H1 (cell line): Measurements from ENCODE around the gene BACE2. TPM values are rescaled to one million over a fixed set of nuclear protein-coding genes. Genes with fewer than 3 reads are reported as not detected.

ENCODE experiments used
- CTCF ChIA-PET: fragments of 300-600 bp; sonication (Branson Sonifier 250); formaldehyde crosslinking; loops from one replicate; lab custom pipeline; 2021; ENCODE audit not compliant: partially characterized antibody; lab: Charles Lee
- POLR2A ChIA-PET: fragments of 300-600 bp; sonication (Branson Sonifier 250); formaldehyde crosslinking; loops from one replicate; lab custom pipeline; 2021; ENCODE audit warnings: inconsistent platforms; ENCODE audit not compliant: partially characterized antibody; lab: Charles Lee
- DNase-seq, 2 experiments: peaks; one replicate each; pipeline versions ENCODE4 v3.0.0 to v3.0.0-alpha.2; 2010 to 2022; ENCODE audit warnings: low spot score in 2 of 2, low read depth in 1 of 2, mixed read lengths in 1 of 2
- FAIRE-seq: peaks from 2 replicates; lab custom pipeline; 2011; peaks lifted over from hg19 to GRCh38; lab: Jason Lieb, UNC
- H2AFZ ChIP-seq: 2 replicates; pipeline ENCODE4 v1.8.1; 2012; ENCODE audit warnings: low read length, inconsistent platforms
- H2AK5ac ChIP-seq: 2 replicates; pipeline ENCODE4 v1.6.1; 2013; ENCODE audit warnings: low read depth, low read length
- H2BK120ac ChIP-seq: replicated peaks from 2 replicates; pipeline ENCODE3; 2013; ENCODE audit warnings: low read depth, low read length, inconsistent platforms
- H2BK12ac ChIP-seq: 2 replicates; pipeline ENCODE4 v1.6.1; 2013; ENCODE audit warnings: low read depth, low read length
- H2BK15ac ChIP-seq: 2 replicates; pipeline ENCODE4 v1.6.1; 2013; ENCODE audit warnings: low read length
- H2BK20ac ChIP-seq: 2 replicates; pipeline ENCODE4 v1.6.1; 2013; ENCODE audit warnings: low read length
- H2BK5ac ChIP-seq: 2 replicates; pipeline ENCODE4 v1.6.1; 2013; ENCODE audit warnings: low read depth, low read length
- H3K14ac ChIP-seq: 2 replicates; pipeline ENCODE4 v1.6.1; 2013; ENCODE audit warnings: inconsistent platforms; ENCODE audit not compliant: insufficient read length
- H3K18ac ChIP-seq: 2 replicates; pipeline ENCODE4 v1.6.1; 2013; ENCODE audit warnings: low read length; ENCODE audit errors: extremely low read depth
- H3K23ac ChIP-seq: 2 replicates; pipeline ENCODE4 v1.6.1; 2013; ENCODE audit warnings: inconsistent platforms; ENCODE audit not compliant: insufficient read length
- H3K23me2 ChIP-seq: 2 replicates; pipeline ENCODE4 v1.6.1; 2013; ENCODE audit warnings: low read depth, low read length
- H3K27ac ChIP-seq: 2 replicates; pipeline ENCODE4 v1.6.1; 2011; ENCODE audit warnings: low read depth, low read length, inconsistent platforms
- H3K27me3 ChIP-seq, 4 experiments: replicated peaks in 1 of 4; 1 replicate in 1 of 4; 2 replicates in 3 of 4; pipeline versions ENCODE4 v1.6.1 to v1.8.1; 2011 to 2013; ENCODE audit warnings: low read length in 3 of 4, mild to moderate bottlenecking in 3 of 4, inconsistent platforms in 2 of 4, mixed read lengths in 2 of 4, moderate library complexity in 1 of 4; ENCODE audit not compliant: control insufficient read depth in 3 of 4, insufficient read depth in 3 of 4; ENCODE audit errors: extremely low read depth in 1 of 4
- H3K36me3 ChIP-seq, 4 experiments: 2 replicates each; pipeline versions ENCODE4 v1.6.1 to v1.8.1; 2011 to 2013; ENCODE audit warnings: mild to moderate bottlenecking in 4 of 4, low read length in 3 of 4, moderate library complexity in 2 of 4, control low read depth in 1 of 4, inconsistent platforms in 1 of 4; ENCODE audit not compliant: insufficient read depth in 4 of 4, control insufficient read depth in 2 of 4
- H3K4ac ChIP-seq: replicated peaks from 2 replicates; pipeline ENCODE3; 2013; ENCODE audit warnings: low read length, low read depth, mixed read lengths, inconsistent platforms; ENCODE audit not compliant: insufficient read length
- H3K4me1 ChIP-seq, 4 experiments: replicated peaks in 1 of 4; 1 replicate in 1 of 4; 2 replicates in 3 of 4; pipeline versions ENCODE4 v1.6.1 to v1.8.1; 2011 to 2013; ENCODE audit warnings: low read length in 3 of 4, inconsistent platforms in 2 of 4, mixed read lengths in 1 of 4; ENCODE audit not compliant: insufficient read depth in 4 of 4, control insufficient read depth in 3 of 4
- H3K4me2 ChIP-seq, 2 experiments: 2 replicates each; pipeline versions ENCODE4 v1.6.1 to v1.8.1; 2011 to 2013; ENCODE audit warnings: low read depth in 2 of 2, low read length in 2 of 2, control low read depth in 1 of 2, inconsistent platforms in 1 of 2, mild to moderate bottlenecking in 1 of 2; ENCODE audit not compliant: insufficient read depth in 1 of 2
- H3K4me3 ChIP-seq, 4 experiments: fragments of 200-600, 300-600 bp in 1 of 4; sonication (generic), shearing (Covaris generic), sonication (Bioruptor Twin) in 1 of 4; 2 replicates each; pipeline versions ENCODE4 v1.5.1 to v1.8.1; 2011 to 2016; ENCODE audit warnings: low read length in 4 of 4, low read depth in 3 of 4, control low read depth in 2 of 4, inconsistent platforms in 2 of 4, mild to moderate bottlenecking in 2 of 4, mixed read lengths in 1 of 4, moderate library complexity in 1 of 4; ENCODE audit not compliant: insufficient read depth in 2 of 4; ENCODE audit errors: extremely low read depth in 1 of 4
- H3K56ac ChIP-seq: replicated peaks from 2 replicates; pipeline ENCODE3; 2013; ENCODE audit warnings: low read depth, mild to moderate bottlenecking, mixed read lengths, low read length, inconsistent platforms; ENCODE audit not compliant: insufficient read length
- H3K79me1 ChIP-seq: 2 replicates; pipeline ENCODE4 v1.6.1; 2013; ENCODE audit warnings: low read depth, low read length, control low read depth
- H3K79me2 ChIP-seq, 2 experiments: 2 replicates each; pipeline versions ENCODE4 v1.6.1 to v1.8.1; 2012 to 2013; ENCODE audit warnings: low read length in 2 of 2, mild to moderate bottlenecking in 2 of 2, inconsistent platforms in 1 of 2; ENCODE audit not compliant: insufficient read depth in 2 of 2, control insufficient read depth in 1 of 2
- H3K9ac ChIP-seq, 4 experiments: replicated peaks in 1 of 4; 1 replicate in 1 of 4; 2 replicates in 3 of 4; pipeline versions ENCODE4 v1.6.1 to v1.8.1; 2011 to 2013; ENCODE audit warnings: low read depth in 3 of 4, low read length in 3 of 4, control low read depth in 2 of 4, mild to moderate bottlenecking in 2 of 4, moderate library complexity in 2 of 4, inconsistent platforms in 1 of 4; ENCODE audit errors: extremely low read depth in 1 of 4
- H3K9me3 ChIP-seq, 2 experiments: 2 replicates each; pipeline versions ENCODE4 v1.6.1 to v1.8.1; 2012 to 2013; ENCODE audit warnings: mild to moderate bottlenecking in 2 of 2, moderate library complexity in 2 of 2, control low read depth in 1 of 2, inconsistent platforms in 1 of 2, low read depth in 1 of 2, low read length in 1 of 2, mixed read lengths in 1 of 2; ENCODE audit not compliant: insufficient read depth in 2 of 2
- H4K20me1 ChIP-seq, 2 experiments: replicated peaks in 1 of 2; 2 replicates each; pipeline versions ENCODE3 to v1.8.1; 2011 to 2013; ENCODE audit warnings: inconsistent platforms in 2 of 2, low read length in 2 of 2, mild to moderate bottlenecking in 1 of 2; ENCODE audit not compliant: insufficient read depth in 2 of 2, control insufficient read depth in 1 of 2
- H4K5ac ChIP-seq: 2 replicates; pipeline ENCODE4 v1.6.1; 2013; ENCODE audit warnings: low read length, low read depth, mixed read lengths, inconsistent platforms; ENCODE audit not compliant: insufficient read length
- H4K8ac ChIP-seq: 2 replicates; pipeline ENCODE4 v1.8.0; 2013; ENCODE audit warnings: mild to moderate bottlenecking, moderate library complexity, low read length, inconsistent platforms; ENCODE audit not compliant: insufficient read depth; ENCODE audit errors: extremely low read depth
- H4K91ac ChIP-seq: replicated peaks from 2 replicates; pipeline ENCODE3; 2013; ENCODE audit warnings: low read length, mixed read lengths, inconsistent platforms; ENCODE audit not compliant: insufficient read length
- CTBP2 ChIP-seq: IDR thresholded peaks from 2 replicates; pipeline ENCODE4 v1.7.0; 2011; ENCODE audit warnings: borderline replicate concordance, mild to moderate bottlenecking, moderate library complexity, mixed read lengths, low read length; ENCODE audit not compliant: insufficient read depth, insufficient read length
- PHF8 ChIP-seq: fragments of 200-600 bp; sonication (generic); conservative IDR thresholded peaks from 2 replicates; pipeline ENCODE4 v1.7.1; 2012; ENCODE audit warnings: low read depth, mild to moderate bottlenecking, inconsistent platforms, low read length, moderate library complexity
- WGBS, 2 experiments: shearing (Covaris generic) in 1 of 2; methylation state at CpG; one replicate each; pipeline versions ENCODE4 v1.1.6 to v1.1.7; 2013 to 2015; ENCODE audit warnings: low lambda C conversion rate in 2 of 2, mixed read lengths in 2 of 2, inconsistent platforms in 1 of 2, low coverage in 1 of 2, missing lambda C conversion rate in 1 of 2; ENCODE audit not compliant: insufficient replicate concordance in 2 of 2, insufficient coverage in 1 of 2, insufficient read length in 1 of 2; ENCODE audit errors: extremely low coverage in 1 of 2, missing lambda C conversion rate in 1 of 2; 5-methylcytosine and 5-hydroxymethylcytosine counted together
- polyA plus RNA-seq, 7 experiments: library from polyadenylated mRNA; depleted of rRNA in 3 of 7; stranded (reverse) in 5 of 7; unstranded in 2 of 7; fragments of >200 nt in 5 of 7; fragments of 200-250 nt in 2 of 7; gene quantifications; 1 replicate in 5 of 7; 2 replicates in 1 of 7; 4 replicates in 1 of 7; pipeline versions ENCODE4 v1.2.1 to v1.2.3, GENCODE V29; 2011 to 2013; ENCODE audit warnings: missing spikeins in 2 of 7, mixed read lengths in 2 of 7
- total RNA-seq: library from RNA; stranded (reverse); fragmentation: NEBNext Ultra II Directional; extraction: Animal tissue kit (Norgen Biotek cat#: 25700); gene quantifications from 2 replicates; pipeline ENCODE4 v1.2.1, GENCODE V29; 2021
- TF ChIP-seq, protein P1 (sequence below): IDR thresholded peaks from 2 replicates; pipeline ENCODE4 v1.6.1; 2011; ENCODE audit warnings: low read depth, mild to moderate bottlenecking, low read length; ENCODE audit not compliant: insufficient read depth

BACE2 gene
- total and polyA plus RNA-seq, 2 of the 8 experiments (the other 6 are each of a cell fraction or from before 2014, with no cell fraction given) = 8.1 to 10.9 TPM

DNA sequence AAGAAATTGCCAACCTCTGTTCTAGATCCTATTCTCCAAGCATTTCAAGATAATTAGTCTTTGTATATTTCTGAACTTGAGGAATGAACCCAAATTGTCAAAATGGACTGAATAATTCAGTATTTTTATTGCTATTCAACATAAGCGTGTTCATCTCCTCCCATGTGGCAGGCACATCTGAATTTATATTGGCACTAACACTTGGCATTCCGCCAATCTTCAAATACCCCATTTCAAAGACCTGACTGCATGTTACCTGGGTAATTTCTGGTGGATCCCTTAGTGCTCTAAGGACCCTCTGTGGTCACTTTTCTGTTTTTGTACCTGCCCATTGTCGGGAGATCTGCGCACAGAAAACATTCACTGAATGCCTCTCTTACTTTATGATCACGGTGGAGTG is 66.6 kb downstream of the BACE2 start:
- no peak for TF ChIP-seq PHF8
- TF ChIP-seq, protein P1, sequence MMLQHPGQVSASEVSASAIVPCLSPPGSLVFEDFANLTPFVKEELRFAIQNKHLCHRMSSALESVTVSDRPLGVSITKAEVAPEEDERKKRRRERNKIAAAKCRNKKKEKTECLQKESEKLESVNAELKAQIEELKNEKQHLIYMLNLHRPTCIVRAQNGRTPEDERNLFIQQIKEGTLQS = no peak
- no peak for TF ChIP-seq CTBP2
- no peak overlapping the region for H2BK12ac ChIP-seq
- no peak overlapping the region for H3K4ac ChIP-seq
- no peak overlapping the region for H3K9ac ChIP-seq
- H3K23ac ChIP-seq = no peak overlapping the region
- H3K36me3 ChIP-seq = no peaks in the 10 kb centered on the region
- no peaks in the 10 kb centered on the region for H3K9me3 ChIP-seq
- 94% methylated on average over 5 of the region's 5 CpGs; no CpG with 5 or more reads in 1 of the 2 experiments for WGBS, 2 experiments
- H2BK20ac ChIP-seq = no peak overlapping the region
- H3K27ac ChIP-seq = no peak overlapping the region
- H3K79me2 ChIP-seq = no peaks in the 10 kb centered on the region
- no peaks in the 10 kb centered on the region for H3K79me1 ChIP-seq
- DNase-seq = no peak
- no peak overlapping the region for H3K4me2 ChIP-seq
- H3K14ac ChIP-seq = no peak overlapping the region
- FAIRE-seq = no peak
- H2BK120ac ChIP-seq = no peak overlapping the region
- H3K4me3 ChIP-seq = no peak overlapping the region
- H3K27me3 ChIP-seq = no peaks in the 10 kb centered on the region
- H4K91ac ChIP-seq = no peak overlapping the region
- H4K5ac ChIP-seq = no peak overlapping the region
- ChIA-PET POLR2A (no interaction called here), CTCF (no interaction called here)
- H2AK5ac ChIP-seq = no peak overlapping the region
- no peak overlapping the region for H2AFZ ChIP-seq
- no peaks in the 10 kb centered on the region for H3K23me2 ChIP-seq
- H2BK5ac ChIP-seq = no peak overlapping the region
- H2BK15ac ChIP-seq = no peak overlapping the region
- H3K18ac ChIP-seq = no peak overlapping the region
- no peak overlapping the region for H4K8ac ChIP-seq
- no peaks in the 10 kb centered on the region for H3K4me1 ChIP-seq
- no peak overlapping the region for H3K56ac ChIP-seq
- no peaks in the 10 kb centered on the region for H4K20me1 ChIP-seq
